HepG2 (cell line): ENCODE measurements around the gene MMP8. TPM values are rescaled to one million over a fixed set of nuclear protein-coding genes. Genes with fewer than 3 reads are reported as not detected.

ENCODE experiments used
- ATAC-seq: fragments of 200-7000 bp; cut with Tn5 transposase; 3 replicates; pipeline ENCODE4 v1.9.1; 2020; ENCODE audit warnings: mild to moderate bottlenecking, moderate library complexity
- BruUV-seq: library from RNA; stranded (reverse); fragments of 400-500 nt; replicated peaks from 2 replicates; lab custom pipeline; 2021; lab: Mats Ljungman, UMichigan
- CTCF ChIA-PET: fragments of 300-600 bp; formaldehyde crosslinking; extraction: SDS; loops from one replicate; lab custom pipeline; 2021; ENCODE audit warnings: low total read pairs, inconsistent platforms, low intra/inter-chr PET ratio; lab: Yijun Ruan, JAX
- POLR2A ChIA-PET: fragments of 350-600 bp; sonication (Branson Sonifier 250); formaldehyde crosslinking; loops from one replicate; lab custom pipeline; 2020; ENCODE audit warnings: antibody characterized with exemption, inconsistent platforms; lab: Yijun Ruan, JAX
- DNase-seq: peaks from one replicate; pipeline ENCODE4 v3.0.0-alpha.2; 2015; ENCODE audit warnings: low spot score
- FAIRE-seq: peaks from 3 replicates; lab custom pipeline; 2011; peaks lifted over from hg19 to GRCh38; lab: Jason Lieb, UNC
- H2AFZ ChIP-seq: one replicate; pipeline ENCODE4 v1.6.1; 2011; ENCODE audit warnings: low read length, inconsistent platforms
- H3K27ac ChIP-seq: fragments of 300-600 bp; 3 replicates; pipeline ENCODE4 v1.8.0; 2011; ENCODE audit warnings: mixed run types, mild to moderate bottlenecking, mixed read lengths, low read length, inconsistent platforms; ENCODE audit not compliant: insufficient read depth; ENCODE audit errors: extremely low read length
- H3K27me3 ChIP-seq, 2 experiments: fragments of 200-600 bp in 1 of 2; 2 replicates in 1 of 2; 3 replicates in 1 of 2; pipeline versions ENCODE4 v1.6.0 to v1.8.0; 2011; ENCODE audit warnings: low read length in 2 of 2, mild to moderate bottlenecking in 2 of 2, moderate library complexity in 2 of 2, inconsistent platforms in 1 of 2; ENCODE audit not compliant: insufficient read depth in 2 of 2, control insufficient read depth in 1 of 2
- H3K36me3 ChIP-seq, 2 experiments: fragments of 200-600 bp in 1 of 2; replicated peaks in 1 of 2; 2 replicates in 1 of 2; 3 replicates in 1 of 2; pipeline versions ENCODE4 v1.5.1 to v1.8.0; 2011; ENCODE audit warnings: low read length in 2 of 2, inconsistent platforms in 1 of 2; ENCODE audit not compliant: insufficient read depth in 2 of 2, control insufficient read depth in 1 of 2
- H3K4me1 ChIP-seq: 2 replicates; pipeline ENCODE4 v1.5.1; 2012; ENCODE audit warnings: low read length, inconsistent platforms; ENCODE audit not compliant: insufficient read depth
- H3K4me2 ChIP-seq: 2 replicates; pipeline ENCODE4 v1.6.0; 2011; ENCODE audit warnings: low read depth, low read length, inconsistent platforms
- H3K4me3 ChIP-seq, 3 experiments: fragments of 200-600 bp in 1 of 3; sonication (generic), shearing (Covaris generic) in 1 of 3; replicated peaks in 1 of 3; 2 replicates each; pipeline ENCODE4 v1.5.1; 2011 to 2016; ENCODE audit warnings: low read length in 3 of 3, inconsistent platforms in 2 of 3, low read depth in 2 of 3, mild to moderate bottlenecking in 2 of 3, control low read depth in 1 of 3, mixed read lengths in 1 of 3; ENCODE audit not compliant: insufficient read depth in 1 of 3
- H3K79me2 ChIP-seq: one replicate; pipeline ENCODE4 v1.6.1; 2011; ENCODE audit warnings: low read length, inconsistent platforms; ENCODE audit not compliant: insufficient read depth
- H3K9ac ChIP-seq: 2 replicates; pipeline ENCODE4 v1.6.0; 2011; ENCODE audit warnings: mild to moderate bottlenecking, low read depth, low read length, inconsistent platforms; ENCODE audit not compliant: insufficient read depth
- H3K9me3 ChIP-seq: 2 replicates; pipeline ENCODE4 v1.5.1; 2012; ENCODE audit warnings: mild to moderate bottlenecking, low read length
- H4K20me1 ChIP-seq: 2 replicates; pipeline ENCODE4 v1.6.0; 2011; ENCODE audit warnings: inconsistent platforms, mild to moderate bottlenecking, low read length, moderate library complexity; ENCODE audit not compliant: insufficient read depth
- ATF7 ChIP-seq, 2 experiments: fragments of 450-650 bp in 1 of 2; sonication (generic) in 1 of 2; formaldehyde crosslinking in 1 of 2; IDR thresholded peaks; 2 replicates each; pipeline versions ENCODE4 v1.4.0 to v1.6.1; 2016 to 2020; ENCODE audit warnings: antibody characterized with exemption in 1 of 2, mild to moderate bottlenecking in 1 of 2, missing genetic modification reagents in 1 of 2
- SRSF1 ChIP-seq: fragments of 200-400 bp; formaldehyde crosslinking; optimal IDR thresholded peaks from 2 replicates; pipeline ENCODE3; 2017; ENCODE audit warnings: mild to moderate bottlenecking, low read depth, low read length, moderate library complexity
- SRY ChIP-seq: sonication (generic); formaldehyde crosslinking; IDR thresholded peaks from 2 replicates; pipeline ENCODE4 v1.8.0; 2022; ENCODE audit warnings: mild to moderate bottlenecking, missing genetic modification reagents
- whole genome bisulfite sequencing: methylation state at CpG from one replicate; pipeline ENCODE4 v1.1.6; 2017; ENCODE audit warnings: low lambda C conversion rate; 5-methylcytosine and 5-hydroxymethylcytosine counted together
- in situ Hi-C: cut with HindIII; loops from 2 replicates; pipeline ENCODE4 v1.10.0; 2017; ENCODE audit warnings: low pct_unique_long_range_greater_than_20kb; ENCODE audit not compliant: extremely low pct_ligation_motif_present
- intact Hi-C: fragments of 100-400 bp; cut with micrococcal nuclease; formaldehyde crosslinking; loops from one replicate; pipeline ENCODE4 v1.10.0; 2022; ENCODE audit not compliant: unreplicated experiment
- polyA plus RNA-seq, 8 experiments: library from polyadenylated mRNA; depleted of rRNA in 3 of 8; stranded (reverse) in 7 of 8; unstranded in 1 of 8; fragments of >200 nt; fragmentation: Illumina TruSeq in 4 of 8; extraction: Trizol in 4 of 8; gene quantifications; 2 replicates each; pipeline versions ENCODE4 v1.2.1 to v1.2.3, GENCODE V29; 2011 to 2016; ENCODE audit warnings: low read depth in 4 of 8, missing spikeins in 1 of 8, mixed read lengths in 1 of 8; ENCODE audit not compliant: insufficient read depth in 1 of 8
- total RNA-seq, 5 experiments: library from RNA; depleted of rRNA; stranded (reverse); fragments of >200 nt; fragmentation: Illumina TruSeq; extraction: Trizol; gene quantifications; 2 replicates each; pipeline ENCODE4 v1.2.3, GENCODE V29; 2016; ENCODE audit warnings: low read depth in 1 of 5
- TF ChIP-seq, protein P1 (sequence below): sonication (generic); formaldehyde crosslinking; IDR thresholded peaks from 2 replicates; pipeline ENCODE4 v1.5.0; 2020; ENCODE audit warnings: mild to moderate bottlenecking, missing genetic modification reagents

The MMP8 gene
- total and polyA plus RNA-seq, 2 of the 13 experiments (the other 11 are each of a cell fraction or from before 2014, with no cell fraction given) = not detected

DNA sequence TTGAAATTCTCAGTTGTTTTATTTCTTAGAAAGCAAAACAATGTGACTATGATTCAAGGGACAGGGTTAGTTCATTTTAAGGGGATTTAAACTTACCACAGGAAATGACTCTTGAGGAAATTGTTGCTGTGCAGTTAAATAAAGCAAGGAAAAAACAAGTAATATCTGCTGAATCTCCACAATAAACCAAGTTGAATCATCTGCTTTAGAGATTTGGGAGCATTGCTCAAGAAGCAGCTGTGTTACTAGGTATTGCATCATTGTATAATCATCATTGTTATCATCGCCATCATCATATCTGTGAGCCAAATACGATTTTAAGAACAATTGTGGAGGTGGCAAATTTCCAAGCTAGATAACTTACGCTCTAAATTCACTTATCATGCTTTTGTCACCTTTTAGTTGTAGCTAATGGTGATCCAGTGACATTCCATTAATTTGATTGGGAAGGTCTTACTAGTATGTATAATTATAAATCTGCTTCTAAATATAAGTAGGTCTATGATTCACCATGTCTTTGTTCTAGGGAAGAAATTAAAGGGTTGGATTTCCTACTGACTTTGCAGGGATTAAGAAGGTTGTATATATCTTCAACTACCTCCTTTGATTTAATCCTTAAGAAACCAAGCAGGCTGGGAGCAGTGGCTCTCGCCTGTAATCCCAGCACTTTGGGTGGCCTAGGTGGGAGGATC, 35.7 kb upstream of the MMP8 start (continued):
- TF ChIP-seq, protein P1, sequence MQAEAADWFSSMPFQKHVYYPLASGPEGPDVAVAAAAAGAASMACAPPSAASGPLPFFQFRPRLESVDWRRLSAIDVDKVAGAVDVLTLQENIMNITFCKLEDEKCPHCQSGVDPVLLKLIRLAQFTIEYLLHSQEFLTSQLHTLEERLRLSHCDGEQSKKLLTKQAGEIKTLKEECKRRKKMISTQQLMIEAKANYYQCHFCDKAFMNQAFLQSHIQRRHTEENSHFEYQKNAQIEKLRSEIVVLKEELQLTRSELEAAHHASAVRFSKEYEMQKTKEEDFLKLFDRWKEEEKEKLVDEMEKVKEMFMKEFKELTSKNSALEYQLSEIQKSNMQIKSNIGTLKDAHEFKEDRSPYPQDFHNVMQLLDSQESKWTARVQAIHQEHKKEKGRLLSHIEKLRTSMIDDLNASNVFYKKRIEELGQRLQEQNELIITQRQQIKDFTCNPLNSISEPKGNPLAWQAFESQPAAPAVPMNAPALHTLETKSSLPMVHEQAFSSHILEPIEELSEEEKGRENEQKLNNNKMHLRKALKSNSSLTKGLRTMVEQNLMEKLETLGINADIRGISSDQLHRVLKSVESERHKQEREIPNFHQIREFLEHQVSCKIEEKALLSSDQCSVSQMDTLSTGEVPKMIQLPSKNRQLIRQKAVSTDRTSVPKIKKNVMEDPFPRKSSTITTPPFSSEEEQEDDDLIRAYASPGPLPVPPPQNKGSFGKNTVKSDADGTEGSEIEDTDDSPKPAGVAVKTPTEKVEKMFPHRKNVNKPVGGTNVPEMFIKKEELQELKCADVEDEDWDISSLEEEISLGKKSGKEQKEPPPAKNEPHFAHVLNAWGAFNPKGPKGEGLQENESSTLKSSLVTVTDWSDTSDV (CRISPR knock-in tag) = no peak
- no peak for TF ChIP-seq SRY (CRISPR knock-in tag)

DNA sequence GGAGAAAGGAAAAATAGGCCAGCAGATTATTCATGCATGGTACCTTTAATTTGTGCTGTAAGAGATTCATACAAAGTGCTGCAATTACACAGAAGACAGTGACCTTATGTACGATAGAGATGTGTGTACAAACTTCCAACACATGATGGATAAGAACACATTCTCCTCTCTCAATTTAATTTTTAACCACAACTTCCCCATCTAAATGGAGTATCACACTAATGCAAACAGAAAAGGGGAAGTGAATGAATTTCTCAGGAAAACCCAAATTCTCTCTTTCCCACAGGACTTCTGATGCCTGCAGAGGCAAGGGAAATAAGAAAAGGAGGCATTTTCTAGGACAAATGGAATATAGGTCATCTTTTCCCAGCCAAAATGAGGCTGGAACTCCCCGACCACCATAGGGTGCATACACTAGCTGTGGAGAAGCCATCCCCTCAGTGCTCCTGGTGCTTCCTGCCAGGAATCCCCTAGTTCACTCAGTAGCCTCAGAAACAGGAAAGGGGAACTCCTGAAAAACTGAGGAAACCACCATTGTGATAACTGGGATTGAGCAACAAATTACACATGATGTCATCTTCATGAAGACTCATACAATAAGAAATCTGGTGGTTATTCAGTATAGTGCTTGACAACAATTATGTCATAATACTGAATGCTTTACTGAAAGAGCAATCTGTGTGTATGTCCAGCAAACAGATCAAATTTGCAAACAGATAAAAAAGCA, 33.2 kb upstream of the MMP8 start:
- DNase-seq (no peak), FAIRE-seq (no peak)
- intact Hi-C loops = no loop called here
- TF ChIP-seq SRSF1 = no peak
- TF ChIP-seq ATF7 (IDR thresholded peaks at IDR 0.05) = peak; percentile 68
- no peak for TF ChIP-seq ATF7 (CRISPR knock-in tag; IDR thresholded peaks at IDR 0.05)
- TF ChIP-seq, all 625 proteins: peak for 1
- no peak overlapping the region for H3K4me3 ChIP-seq
- CTCF ChIA-PET = interaction anchor here (0.5 kb wide), 1 partner anchor 68 kb away, joined by 3 read pairs; no protein-coding TSS in a partner anchor
- POLR2A ChIA-PET = no interaction called here
- H4K20me1 ChIP-seq = no peaks in the 10 kb centered on the region
- H3K36me3 ChIP-seq = no peaks in the 10 kb centered on the region
- no peak for ATAC-seq
- no peaks in the 10 kb centered on the region for H3K4me1 ChIP-seq
- no peak overlapping the region for H3K4me2 ChIP-seq
- no peak overlapping the region for H3K27ac ChIP-seq
- H3K79me2 ChIP-seq = no peaks in the 10 kb centered on the region
- H3K27me3 ChIP-seq = no peaks in the 10 kb centered on the region; a peak in 1 of 5 replicates
- H3K9me3 ChIP-seq = no peaks in the 10 kb centered on the region
- in situ Hi-C loops = no loop called here
- no peak overlapping the region for H3K9ac ChIP-seq
- H2AFZ ChIP-seq = no peak overlapping the region
- BruUV-seq = no TSS peak
- WGBS = 0% methylated on average over 2 of the region's 2 CpGs
